Testis (tissue), 2 donors: ENCODE results near the gene CPLX3.

Experiments
- CTCF ChIP-seq, 3 experiments: fragments of 450-650 bp in 2 of 3; fragments of 200-600 bp in 1 of 3; sonication (generic) in 1 of 3; IDR thresholded peaks; one replicate each; pipeline ENCODE4 v1.5.1; 2016 to 2019; ENCODE audit warnings: antibody characterized with exemption in 3 of 3, mild to moderate bottlenecking in 2 of 3, moderate library complexity in 1 of 3
- POLR2A ChIP-seq: fragments of 450-650 bp; IDR thresholded peaks from one replicate; pipeline ENCODE4 v1.6.1; 2017; ENCODE audit warnings: antibody characterized with exemption, mild to moderate bottlenecking, moderate library complexity

GRCh38 chr15:74800559-74801094 is 25.8 kb upstream of the CPLX3 start:
- TF ChIP-seq CTCF (IDR thresholded peaks at IDR 0.05) (no peak), POLR2A (no peak)
